ENCODE measurements around the gene CCDC33. TPM values are rescaled to one million over a fixed set of nuclear protein-coding genes. Genes with fewer than 3 reads are reported as not detected.

CCDC33 gene
- total RNA-seq, 1 donor from 2014 or later: not detected

- DNase-seq (ENCODE audit: extremely low spot score, unreplicated experiment): no peak
- peaks cover 11% of the 10 kb centered on the region for H3K4me1 Mint-ChIP-seq (ENCODE audit: unreplicated experiment)
- H3K36me3 Mint-ChIP-seq (ENCODE audit: unreplicated experiment): no peaks in the 10 kb centered on the region
- no peak for TF ChIP-seq CTCF (IDR thresholded peaks at IDR 0.05)
- peaks cover 3% of the 10 kb centered on the region for H3K27me3 Mint-ChIP-seq (ENCODE audit: unreplicated experiment)
- H3K4me3 Mint-ChIP-seq (ENCODE audit: unreplicated experiment): no peak overlapping the region
- H3K9me3 Mint-ChIP-seq (ENCODE audit: unreplicated experiment): no peaks in the 10 kb centered on the region
- no peak overlapping the region for H3K27ac Mint-ChIP-seq (ENCODE audit: unreplicated experiment)
Measured at GRCh38 chr15:74328331-74329056, 92.4 kb downstream of the CCDC33 start.

GRCh38 chr15:74330861-74331408 is 94.8 kb downstream of the CCDC33 start:
- no peak overlapping the region for H3K4me3 Mint-ChIP-seq (ENCODE audit: unreplicated experiment)
- no peak for TF ChIP-seq CTCF (IDR thresholded peaks at IDR 0.05)
- no peaks in the 10 kb centered on the region for H3K36me3 Mint-ChIP-seq (ENCODE audit: unreplicated experiment)
- H3K4me1 Mint-ChIP-seq (ENCODE audit: unreplicated experiment): peaks cover 8% of the 10 kb centered on the region
- H3K27me3 Mint-ChIP-seq (ENCODE audit: unreplicated experiment): peaks cover 3% of the 10 kb centered on the region
- no peak for DNase-seq (ENCODE audit: extremely low spot score, unreplicated experiment)
- H3K27ac Mint-ChIP-seq (ENCODE audit: unreplicated experiment): no peak overlapping the region
- H3K9me3 Mint-ChIP-seq (ENCODE audit: unreplicated experiment): no peaks in the 10 kb centered on the region

GRCh38 chr15:74332011-74332410 is 95.9 kb downstream of the CCDC33 start:
- Mint-ChIP-seq H3K27me3 (ENCODE audit: unreplicated experiment) (peaks cover 3% of the 10 kb centered on the region), H3K36me3 (ENCODE audit: unreplicated experiment) (no peaks in the 10 kb centered on the region), H3K9me3 (ENCODE audit: unreplicated experiment) (no peaks in the 10 kb centered on the region), H3K27ac (ENCODE audit: unreplicated experiment) (no peak overlapping the region), H3K4me1 (ENCODE audit: unreplicated experiment) (peaks cover 3% of the 10 kb centered on the region), H3K4me3 (ENCODE audit: unreplicated experiment) (no peak overlapping the region)
- no peak for TF ChIP-seq CTCF (IDR thresholded peaks at IDR 0.05)
- no peak for DNase-seq (ENCODE audit: extremely low spot score, unreplicated experiment)

DNA sequence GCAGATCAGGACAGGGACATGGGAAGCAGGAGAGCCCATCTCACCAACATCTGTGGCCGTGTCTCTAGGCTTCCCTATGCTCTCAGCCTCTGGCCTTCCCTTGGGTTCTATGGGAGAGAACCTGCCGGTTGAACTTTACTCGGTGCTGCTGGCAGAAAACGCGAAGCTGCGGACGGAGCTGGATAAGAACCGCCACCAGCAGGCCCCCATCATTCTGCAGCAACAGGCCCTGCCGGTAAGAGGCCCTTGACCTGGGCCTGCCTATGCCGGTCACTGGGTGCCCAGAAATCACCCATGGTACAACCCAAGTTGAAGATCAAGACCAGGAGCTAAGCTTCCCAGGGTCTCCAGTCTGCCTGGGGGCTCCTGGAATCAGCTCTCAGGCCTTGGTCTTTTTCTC is 96.5 kb downstream of the CCDC33 start:
- no peak overlapping the region for H3K27ac Mint-ChIP-seq (ENCODE audit: unreplicated experiment)
- H3K4me3 Mint-ChIP-seq (ENCODE audit: unreplicated experiment): no peak overlapping the region
- no peak for TF ChIP-seq CTCF (IDR thresholded peaks at IDR 0.05)
- peaks cover 3% of the 10 kb centered on the region for H3K4me1 Mint-ChIP-seq (ENCODE audit: unreplicated experiment)
- H3K9me3 Mint-ChIP-seq (ENCODE audit: unreplicated experiment): no peaks in the 10 kb centered on the region
- no peaks in the 10 kb centered on the region for H3K36me3 Mint-ChIP-seq (ENCODE audit: unreplicated experiment)
- no peak for DNase-seq (ENCODE audit: extremely low spot score, unreplicated experiment)
- peaks cover 3% of the 10 kb centered on the region for H3K27me3 Mint-ChIP-seq (ENCODE audit: unreplicated experiment)

DNA sequence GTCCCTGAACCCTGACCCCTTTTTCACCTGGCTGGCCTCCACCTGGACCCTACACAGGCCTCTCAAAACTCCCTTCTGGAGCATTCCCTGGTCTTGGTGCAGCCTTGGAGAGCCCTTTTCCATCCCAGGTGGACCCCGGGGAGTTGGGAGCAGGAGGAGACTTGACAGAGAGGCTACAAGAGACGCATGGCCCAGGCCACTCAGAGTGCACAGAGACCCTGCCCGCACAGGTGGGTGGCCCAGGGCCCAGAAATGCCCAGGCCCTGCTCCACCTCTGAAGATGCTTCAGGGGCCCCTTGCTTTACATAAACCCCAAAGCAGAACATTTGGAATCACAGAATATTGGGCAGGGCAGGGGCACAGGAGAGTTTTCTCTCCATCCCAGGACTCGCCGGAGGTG is 97.0 kb downstream of the CCDC33 start:
- TF ChIP-seq CTCF (IDR thresholded peaks at IDR 0.05): no peak
- peaks cover 3% of the 10 kb centered on the region for H3K27me3 Mint-ChIP-seq (ENCODE audit: unreplicated experiment)
- no peaks in the 10 kb centered on the region for H3K4me1 Mint-ChIP-seq (ENCODE audit: unreplicated experiment)
- no peaks in the 10 kb centered on the region for H3K36me3 Mint-ChIP-seq (ENCODE audit: unreplicated experiment)
- H3K9me3 Mint-ChIP-seq (ENCODE audit: unreplicated experiment): no peaks in the 10 kb centered on the region
- H3K27ac Mint-ChIP-seq (ENCODE audit: unreplicated experiment): no peak overlapping the region
- no peak for DNase-seq (ENCODE audit: extremely low spot score, unreplicated experiment)
- H3K4me3 Mint-ChIP-seq (ENCODE audit: unreplicated experiment): no peak overlapping the region

All from osteocyte (in vitro differentiated cells).